Endodermal cell (in vitro differentiated cells): ENCODE data around the gene SYT1. TPM values are rescaled to one million over a fixed set of nuclear protein-coding genes. Genes with fewer than 3 reads are reported as not detected.

Source experiments
- DNase-seq: peaks from one replicate; pipeline ENCODE4 v3.0.0-alpha.2; 2017
- H3K27ac ChIP-seq: 2 replicates; pipeline ENCODE4 v1.5.1; 2013; ENCODE audit warnings: mild to moderate bottlenecking, low read depth, low read length, moderate library complexity
- H3K27me3 ChIP-seq: 2 replicates; pipeline ENCODE4 v1.6.1; 2013; ENCODE audit warnings: mild to moderate bottlenecking, low read length, moderate library complexity; ENCODE audit not compliant: insufficient read depth, control insufficient read depth, poor library complexity, severe bottlenecking
- H3K36me3 ChIP-seq: 2 replicates; pipeline ENCODE4 v1.7.0; 2013; ENCODE audit warnings: mild to moderate bottlenecking, low read length, moderate library complexity; ENCODE audit not compliant: control insufficient read depth, insufficient read depth
- H3K4me1 ChIP-seq: one replicate; pipeline ENCODE4 v1.7.0; 2013; ENCODE audit warnings: low read length; ENCODE audit not compliant: control insufficient read depth, insufficient read depth
- H3K4me3 ChIP-seq: 2 replicates; pipeline ENCODE4 v1.5.1; 2013; ENCODE audit warnings: mild to moderate bottlenecking, low read length, moderate library complexity
- H3K9ac ChIP-seq: 2 replicates; pipeline ENCODE4 v1.6.1; 2013; ENCODE audit warnings: mild to moderate bottlenecking, low read length, moderate library complexity; ENCODE audit not compliant: poor library complexity, severe bottlenecking; ENCODE audit errors: extremely low read depth
- H3K9me3 ChIP-seq: 2 replicates; pipeline ENCODE4 v1.6.1; 2013; ENCODE audit warnings: mild to moderate bottlenecking, low read length, moderate library complexity; ENCODE audit not compliant: control insufficient read depth
- H3K27ac Mint-ChIP-seq: 2 replicates; pipeline ENCODE4 v1.8.0; 2020; ENCODE audit warnings: mixed read lengths
- H3K27me3 Mint-ChIP-seq: 2 replicates; pipeline ENCODE4 v1.8.0; 2021; ENCODE audit warnings: mild to moderate bottlenecking, mixed read lengths; ENCODE audit not compliant: insufficient read depth
- H3K36me3 Mint-ChIP-seq: 2 replicates; pipeline ENCODE4 v1.8.0; 2020; ENCODE audit warnings: low read depth, mixed read lengths
- H3K4me1 Mint-ChIP-seq: 2 replicates; pipeline ENCODE4 v1.8.0; 2020; ENCODE audit warnings: mixed read lengths
- H3K4me3 Mint-ChIP-seq: 2 replicates; pipeline ENCODE4 v1.8.0; 2020; ENCODE audit warnings: mild to moderate bottlenecking, moderate library complexity, mixed read lengths
- H3K9me3 Mint-ChIP-seq: 2 replicates; pipeline ENCODE4 v1.8.0; 2020; ENCODE audit warnings: mild to moderate bottlenecking, mixed read lengths
- CTCF ChIP-seq: fragments of 200-600 bp; sonication (generic); conservative IDR thresholded peaks from 2 replicates; pipeline ENCODE4 v1.5.0; 2021; ENCODE audit warnings: antibody characterized with exemption, mild to moderate bottlenecking
- WGBS, 2 experiments: methylation state at CpG; one replicate each; pipeline versions ENCODE4 v1.1.5 to v1.1.7; 2013; ENCODE audit warnings: missing lambda C conversion rate in 2 of 2, mixed read lengths in 1 of 2; ENCODE audit not compliant: insufficient coverage in 1 of 2, insufficient read length in 1 of 2; 5-methylcytosine and 5-hydroxymethylcytosine counted together
- total RNA-seq, 2 donors: library from RNA; stranded (reverse); fragmentation: NEBNext Ultra II Directional in 1 of 2; extraction: Animal tissue kit (Norgen Biotek cat#: 25700) in 1 of 2; gene quantifications; 2 replicates in 1 of 2; 3 replicates in 1 of 2; pipeline ENCODE4 v1.2.1, GENCODE V29; 2021

Gene SYT1
- total RNA-seq, 2 donors from 2014 or later: 6.8 to 10.7 TPM

GRCh38 chr12:79397609-79398008 lies 533.0 kb downstream of the SYT1 start:
- H3K4me3 Mint-ChIP-seq: no peak overlapping the region
- H3K4me1 Mint-ChIP-seq: peaks cover 9% of the 10 kb centered on the region
- peaks cover 2% of the 10 kb centered on the region for H3K9me3 Mint-ChIP-seq
- Histone ChIP-seq H3K27me3 (peaks cover 13% of the 10 kb centered on the region), H3K4me3 (no peak overlapping the region), H3K36me3 (no peaks in the 10 kb centered on the region), H3K9me3 (no peaks in the 10 kb centered on the region), H3K9ac (no peak overlapping the region), H3K4me1 (no peaks in the 10 kb centered on the region), H3K27ac (no peak overlapping the region)
- WGBS, 2 experiments: 89 to 100% methylated on average over 1 to 2 of the region's 2 CpGs
- H3K27ac Mint-ChIP-seq: no peak overlapping the region
- no peaks in the 10 kb centered on the region for H3K27me3 Mint-ChIP-seq
- no peak for TF ChIP-seq CTCF
- H3K36me3 Mint-ChIP-seq: no peaks in the 10 kb centered on the region
- no peak for DNase-seq

- Mint-ChIP-seq H3K9me3 (no peaks in the 10 kb centered on the region), H3K27me3 (no peaks in the 10 kb centered on the region), H3K27ac (no peak overlapping the region), H3K4me1 (peaks cover 17% of the 10 kb centered on the region), H3K36me3 (no peaks in the 10 kb centered on the region), H3K4me3 (no peak overlapping the region)
- Histone ChIP-seq H3K4me1 (no peaks in the 10 kb centered on the region), H3K9ac (no peak overlapping the region), H3K27me3 (peaks cover 13% of the 10 kb centered on the region), H3K27ac (no peak overlapping the region), H3K9me3 (no peaks in the 10 kb centered on the region), H3K36me3 (no peaks in the 10 kb centered on the region), H3K4me3 (no peak overlapping the region)
- no peak for TF ChIP-seq CTCF
- 94 to 100% methylated on average over 3 of the region's 3 CpGs for WGBS, 2 experiments
- no peak for DNase-seq
Measured at GRCh38 chr12:79400481-79400880, 535.9 kb downstream of the SYT1 start.

- no peaks in the 10 kb centered on the region for H3K27me3 Mint-ChIP-seq
- no peak for TF ChIP-seq CTCF
Measured at GRCh38 chr12:79402606-79403005, 538.0 kb downstream of the SYT1 start.

More at GRCh38 chr12:79402606-79403005, 538.0 kb downstream of the SYT1 start:
- Histone ChIP-seq H3K4me3 (no peak overlapping the region), H3K27me3 (peaks cover 13% of the 10 kb centered on the region), H3K9ac (no peak overlapping the region), H3K4me1 (no peaks in the 10 kb centered on the region), H3K27ac (no peak overlapping the region), H3K9me3 (no peaks in the 10 kb centered on the region), H3K36me3 (no peaks in the 10 kb centered on the region)
- Mint-ChIP-seq H3K4me3 (no peak overlapping the region), H3K9me3 (no peaks in the 10 kb centered on the region), H3K27ac (no peak overlapping the region), H3K36me3 (no peaks in the 10 kb centered on the region), H3K4me1 (peaks cover 17% of the 10 kb centered on the region)
- no peak for DNase-seq
- WGBS, 2 experiments: 100% methylated on average over 1 of the region's 2 CpGs; no CpG with 5 or more reads in 1 of the 2 experiments
